ENCODE measurements around the gene XRRA1.

DNA sequence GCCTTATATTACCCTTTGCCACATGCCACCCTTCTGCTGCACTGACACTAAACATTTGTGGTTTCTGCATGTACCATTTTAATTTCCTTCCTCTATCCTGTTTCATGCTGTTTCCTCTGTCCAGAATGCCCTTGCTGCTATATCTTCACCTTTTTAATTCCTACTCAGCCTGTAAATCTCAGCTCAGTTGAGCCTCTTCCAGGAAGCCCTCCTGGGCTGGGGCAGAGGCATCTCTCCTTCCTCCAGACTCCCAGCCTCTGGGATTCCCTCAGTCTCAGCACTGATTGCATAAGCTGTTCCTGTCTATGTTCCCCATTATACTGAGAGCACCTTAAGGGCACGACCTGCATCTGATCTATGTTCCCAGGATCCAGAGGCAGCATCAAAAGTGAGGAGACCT is 101.5 kb downstream of the XRRA1 start:
- TF ChIP-seq, protein P1, sequence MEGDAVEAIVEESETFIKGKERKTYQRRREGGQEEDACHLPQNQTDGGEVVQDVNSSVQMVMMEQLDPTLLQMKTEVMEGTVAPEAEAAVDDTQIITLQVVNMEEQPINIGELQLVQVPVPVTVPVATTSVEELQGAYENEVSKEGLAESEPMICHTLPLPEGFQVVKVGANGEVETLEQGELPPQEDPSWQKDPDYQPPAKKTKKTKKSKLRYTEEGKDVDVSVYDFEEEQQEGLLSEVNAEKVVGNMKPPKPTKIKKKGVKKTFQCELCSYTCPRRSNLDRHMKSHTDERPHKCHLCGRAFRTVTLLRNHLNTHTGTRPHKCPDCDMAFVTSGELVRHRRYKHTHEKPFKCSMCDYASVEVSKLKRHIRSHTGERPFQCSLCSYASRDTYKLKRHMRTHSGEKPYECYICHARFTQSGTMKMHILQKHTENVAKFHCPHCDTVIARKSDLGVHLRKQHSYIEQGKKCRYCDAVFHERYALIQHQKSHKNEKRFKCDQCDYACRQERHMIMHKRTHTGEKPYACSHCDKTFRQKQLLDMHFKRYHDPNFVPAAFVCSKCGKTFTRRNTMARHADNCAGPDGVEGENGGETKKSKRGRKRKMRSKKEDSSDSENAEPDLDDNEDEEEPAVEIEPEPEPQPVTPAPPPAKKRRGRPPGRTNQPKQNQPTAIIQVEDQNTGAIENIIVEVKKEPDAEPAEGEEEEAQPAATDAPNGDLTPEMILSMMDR (IDR thresholded peaks at IDR 0.05) = no peak
- TF ChIP-seq EZH2 (IDR thresholded peaks at IDR 0.05) = no peak
- TF ChIP-seq EZH2phosphoT487 (IDR thresholded peaks at IDR 0.05) = no peak

Measured in neural progenitor cell (in vitro differentiated cells).